AG04449 (cell line): Measurements from ENCODE around the gene CCDC57.

Source experiments
- CTCF ChIA-PET: fragments of 350-600 bp; formaldehyde crosslinking; extraction: SDS; loops from one replicate; lab custom pipeline; 2021; ENCODE audit warnings: antibody characterized with exemption; lab: Yijun Ruan, JAX
- POLR2A ChIA-PET: fragments of 400-600, 350-600 bp; formaldehyde crosslinking; extraction: SDS; loops from one replicate; lab custom pipeline; 2020; ENCODE audit warnings: antibody characterized with exemption, inconsistent platforms; lab: Yijun Ruan, JAX
- DNase-seq: peaks from one replicate; pipeline ENCODE4 v3.0.0-alpha.2; 2010; ENCODE audit warnings: low read depth, low spot score
- H3K4me3 ChIP-seq: 2 replicates; pipeline ENCODE4 v1.5.1; 2011; ENCODE audit warnings: low read depth, mild to moderate bottlenecking, control low read depth, low read length
- TF ChIP-seq, protein P1 (sequence below): IDR thresholded peaks from one replicate; pipeline ENCODE4 v1.5.1; 2011; ENCODE audit warnings: mild to moderate bottlenecking, moderate library complexity, low read length, control low read depth, inconsistent platforms; ENCODE audit not compliant: insufficient read depth; ENCODE audit errors: missing control alignments

CCDC57 gene

DNA sequence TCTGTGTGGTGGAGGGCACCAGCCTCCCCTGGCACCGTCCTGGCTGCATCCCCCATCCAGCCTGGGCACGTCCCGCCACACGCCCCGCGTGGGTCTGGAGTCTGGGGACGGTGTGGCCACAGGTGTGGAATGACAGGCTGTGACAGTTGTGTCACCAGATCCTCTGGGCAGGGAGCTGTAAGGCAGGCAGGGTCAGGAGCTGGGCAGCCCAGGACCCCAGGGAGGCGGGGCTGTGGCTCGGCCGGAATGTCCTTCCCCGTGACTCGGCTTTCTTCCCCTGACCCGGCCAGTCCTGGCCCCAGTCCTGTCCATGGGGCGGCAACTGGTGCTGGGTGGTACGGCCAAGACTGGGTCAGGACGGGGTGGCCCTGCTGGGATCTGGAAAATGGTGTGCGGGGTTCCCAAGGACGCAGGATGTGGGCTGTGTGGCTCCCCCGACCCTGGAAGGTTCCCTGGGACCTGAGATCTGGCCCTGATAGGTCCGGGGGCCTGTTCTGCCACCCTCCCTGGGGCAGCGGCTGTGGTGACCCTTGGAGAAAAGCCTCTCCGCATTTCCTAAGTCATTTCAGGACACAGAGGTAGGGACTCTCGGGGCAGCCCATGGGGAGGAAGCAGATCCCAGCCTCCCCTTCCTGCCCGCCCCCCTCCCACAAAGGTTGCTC lies 12.9 kb upstream of the CCDC57 start:
- TF ChIP-seq, protein P1, sequence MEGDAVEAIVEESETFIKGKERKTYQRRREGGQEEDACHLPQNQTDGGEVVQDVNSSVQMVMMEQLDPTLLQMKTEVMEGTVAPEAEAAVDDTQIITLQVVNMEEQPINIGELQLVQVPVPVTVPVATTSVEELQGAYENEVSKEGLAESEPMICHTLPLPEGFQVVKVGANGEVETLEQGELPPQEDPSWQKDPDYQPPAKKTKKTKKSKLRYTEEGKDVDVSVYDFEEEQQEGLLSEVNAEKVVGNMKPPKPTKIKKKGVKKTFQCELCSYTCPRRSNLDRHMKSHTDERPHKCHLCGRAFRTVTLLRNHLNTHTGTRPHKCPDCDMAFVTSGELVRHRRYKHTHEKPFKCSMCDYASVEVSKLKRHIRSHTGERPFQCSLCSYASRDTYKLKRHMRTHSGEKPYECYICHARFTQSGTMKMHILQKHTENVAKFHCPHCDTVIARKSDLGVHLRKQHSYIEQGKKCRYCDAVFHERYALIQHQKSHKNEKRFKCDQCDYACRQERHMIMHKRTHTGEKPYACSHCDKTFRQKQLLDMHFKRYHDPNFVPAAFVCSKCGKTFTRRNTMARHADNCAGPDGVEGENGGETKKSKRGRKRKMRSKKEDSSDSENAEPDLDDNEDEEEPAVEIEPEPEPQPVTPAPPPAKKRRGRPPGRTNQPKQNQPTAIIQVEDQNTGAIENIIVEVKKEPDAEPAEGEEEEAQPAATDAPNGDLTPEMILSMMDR, result no peak
- POLR2A ChIA-PET, result no interaction called here
- CTCF ChIA-PET, result interaction anchor here (2.4 kb wide), 1 partner anchor 10 kb away, joined by 14 read pairs; no protein-coding TSS in a partner anchor
- no peak for DNase-seq
- no peak overlapping the region for H3K4me3 ChIP-seq

DNA sequence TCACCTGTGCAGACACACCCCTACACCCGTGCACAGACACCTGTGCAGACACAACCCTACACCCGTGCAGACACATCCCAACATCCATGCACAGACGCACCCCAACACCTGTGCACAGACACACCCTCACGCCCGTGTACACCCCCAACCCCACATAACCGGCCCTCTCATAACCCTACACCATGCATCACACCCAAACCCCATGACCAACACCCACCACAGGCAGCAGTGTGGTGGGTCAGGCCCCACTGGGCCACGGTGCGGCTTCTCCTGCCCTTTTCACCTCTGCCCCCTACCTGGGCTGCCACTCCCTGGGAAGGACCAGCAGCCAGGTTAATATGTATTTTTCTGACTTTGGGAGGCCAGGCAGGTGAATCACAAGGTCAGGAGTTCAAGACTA lies 12.0 kb upstream of the CCDC57 start:
- no peak overlapping the region for H3K4me3 ChIP-seq
- ChIA-PET POLR2A (no interaction called here), CTCF (no interaction called here)
- no peak for DNase-seq
- TF ChIP-seq, protein P1, result no peak

DNA sequence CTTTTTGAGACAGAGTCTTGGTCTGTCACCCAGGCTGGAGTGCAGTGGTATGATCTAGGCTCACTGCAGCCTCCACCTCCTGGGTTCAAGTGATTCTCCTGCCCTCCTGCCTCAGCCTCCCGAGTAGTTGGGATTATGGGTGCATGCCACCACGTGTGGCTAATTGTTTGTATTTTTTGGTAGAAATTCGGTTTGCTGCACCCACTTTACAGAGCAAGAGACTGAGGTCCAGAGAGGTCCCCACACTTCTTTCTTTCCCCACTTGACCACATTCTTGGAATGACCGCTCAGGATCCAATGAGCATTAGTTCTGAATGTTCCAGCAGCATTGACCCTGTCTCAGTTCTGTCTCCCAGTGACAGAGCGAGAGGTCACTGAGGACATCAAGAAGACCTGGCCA lies 10.9 kb upstream of the CCDC57 start:
- POLR2A ChIA-PET, result no interaction called here
- CTCF ChIA-PET, result interaction anchor here (1.1 kb wide), 1 partner anchor 18 kb away, joined by 3 read pairs; no protein-coding TSS in a partner anchor
- no peak overlapping the region for H3K4me3 ChIP-seq
- no peak for DNase-seq
- TF ChIP-seq, protein P1, result no peak

DNA sequence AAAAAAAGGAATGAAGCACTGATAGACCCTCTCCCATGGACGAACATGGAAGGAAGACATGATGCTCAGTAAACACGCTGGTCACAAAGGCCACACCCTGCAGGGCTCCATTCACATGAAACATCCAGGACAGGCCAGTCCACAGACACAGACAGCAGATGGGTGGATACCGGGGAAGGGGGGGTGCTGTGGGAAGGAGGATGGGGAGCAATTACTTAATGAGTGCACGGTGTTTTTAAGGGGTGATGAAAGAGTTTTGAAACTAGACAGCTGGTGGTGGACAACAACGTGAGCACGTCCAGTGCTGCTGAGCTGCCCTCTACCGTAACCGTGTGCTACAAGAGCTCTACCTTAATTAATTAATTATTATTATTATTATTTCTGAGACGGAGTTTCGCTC lies 10.2 kb upstream of the CCDC57 start:
- no peak for DNase-seq
- CTCF ChIA-PET, result interaction anchor here (1.1 kb wide), 1 partner anchor 17 kb away, joined by 3 read pairs; no protein-coding TSS in a partner anchor
- POLR2A ChIA-PET, result no interaction called here

DNA sequence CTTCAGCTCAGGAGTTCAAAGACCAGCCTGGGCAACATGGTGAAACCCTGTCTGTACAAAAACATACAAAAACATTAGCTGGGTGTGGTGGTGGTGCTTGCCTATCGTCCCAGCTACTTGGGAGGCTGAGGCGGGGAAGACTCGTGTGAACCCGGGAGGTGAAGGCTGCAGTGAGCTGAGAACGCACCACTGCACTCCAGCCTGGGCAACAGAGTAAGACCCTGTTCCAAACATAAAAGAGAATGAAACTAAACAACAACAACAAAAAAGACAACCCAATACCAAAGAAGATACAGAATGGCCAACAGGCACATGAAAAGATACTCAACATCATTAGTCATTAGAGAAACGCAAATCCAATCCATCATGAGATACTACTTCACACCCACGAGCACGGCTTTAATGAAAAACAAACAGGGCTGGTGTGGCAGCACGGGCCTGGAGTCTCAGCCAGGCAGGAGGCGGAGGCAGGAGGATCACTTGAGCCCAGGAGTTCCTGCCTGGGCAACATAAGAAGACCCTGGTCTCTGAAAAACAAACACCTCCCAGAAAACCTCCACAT lies 8.8 kb upstream of the CCDC57 start:
- no peak overlapping the region for H3K4me3 ChIP-seq
- TF ChIP-seq, protein P1, result no peak
- DNase-seq, result no peak
- CTCF ChIA-PET, result interaction anchor here (1.4 to 3.4 kb wide), 2 partner anchors 15 kb away, joined by 5 to 18 read pairs; no protein-coding TSS in a partner anchor
- POLR2A ChIA-PET, result interaction anchor here (0.7 to 9.8 kb wide), 2 partner anchors 9 to 16 kb away, joined by 5 to 101 read pairs; partner anchors contain the start of gene SLC16A3

More for the DNA sequence above, 10.2 kb upstream of the CCDC57 start:
- no peak overlapping the region for H3K4me3 ChIP-seq
- TF ChIP-seq, protein P1, result no peak
